ENCODE results near the gene NAV2.

- no peak for TF ChIP-seq CTCF (IDR thresholded peaks at IDR 0.05; ENCODE audit: poor library complexity, severe bottlenecking)
- no peak for TF ChIP-seq REST (IDR thresholded peaks at IDR 0.05; ENCODE audit: borderline replicate concordance)
- no peak for TF ChIP-seq POLR2AphosphoS5 (IDR thresholded peaks at IDR 0.05)
- no peak for TF ChIP-seq EP300 (conservative IDR thresholded peaks at IDR 0.05; ENCODE audit: poor library complexity, severe bottlenecking)
- TF ChIP-seq MXI1 (conservative IDR thresholded peaks at IDR 0.05; ENCODE audit: poor library complexity, severe bottlenecking), result no peak
- TF ChIP-seq RAD21 (conservative IDR thresholded peaks at IDR 0.05), result no peak
Measured at GRCh38 chr11:19992998-19993397, 280.4 kb downstream of the NAV2 start.

Measured in neural cell (in vitro differentiated cells).